ENCODE results near the gene EXO1. TPM values are rescaled to one million over a fixed set of nuclear protein-coding genes. Genes with fewer than 3 reads are reported as not detected.
"Not testable (repeated sequence)": the region's sequence is repeated elsewhere in the genome, so short reads cannot be mapped to it uniquely, and the experiment has no call there.

EXO1 gene
- total RNA-seq, 2 experiments from 2014 or later, result 65.3 to 66.8 TPM

- TF ChIP-seq CTCF (IDR thresholded peaks at IDR 0.05), result no peak
- Mint-ChIP-seq H3K9me3 (no peaks in the 10 kb centered on the region), H3K27me3 (no peaks in the 10 kb centered on the region), H3K27ac (no peak overlapping the region), H3K4me3 (no peak overlapping the region), H3K4me1 (ENCODE audit: low read depth) (no peaks in the 10 kb centered on the region), H3K36me3 (ENCODE audit: low read depth) (no peaks in the 10 kb centered on the region)
- ATAC-seq (no peak), DNase-seq (no peak)
- intact Hi-C loops (cut with micrococcal nuclease), result no loop called here
- ChIA-PET POLR2A (no interaction called here), CTCF (interaction anchor here (1.5 to 1.7 kb wide), 2 partner anchors 22 to 215 kb away, joined by 5 to 6 read pairs; partner anchors contain the start of gene EXO1)
Observed at GRCh38 chr1:241825581-241825980, 22.4 kb upstream of the EXO1 start.

- intact Hi-C loops (cut with micrococcal nuclease); H3K27ac Mint-ChIP-seq; H3K27me3 Mint-ChIP-seq; ATAC-seq; DNase-seq; H3K36me3 Mint-ChIP-seq (ENCODE audit: low read depth); H3K9me3 Mint-ChIP-seq; H3K4me3 Mint-ChIP-seq; CTCF ChIA-PET; H3K4me1 Mint-ChIP-seq (ENCODE audit: low read depth); POLR2A ChIA-PET: not testable (repeated sequence)
Observed at GRCh38 chr1:241826613-241827012, 21.4 kb upstream of the EXO1 start.

GRCh38 chr1:241827264-241827663 lies 20.7 kb upstream of the EXO1 start:
- no peak for TF ChIP-seq CTCF (IDR thresholded peaks at IDR 0.05)
- ATAC-seq (no peak), DNase-seq (no peak)
- CTCF ChIA-PET, result no interaction called here
- Mint-ChIP-seq H3K27ac (no peak overlapping the region), H3K4me1 (ENCODE audit: low read depth) (no peaks in the 10 kb centered on the region), H3K36me3 (ENCODE audit: low read depth) (no peaks in the 10 kb centered on the region), H3K27me3 (no peaks in the 10 kb centered on the region), H3K4me3 (no peak overlapping the region), H3K9me3 (no peaks in the 10 kb centered on the region)
- intact Hi-C loops (cut with micrococcal nuclease), result no loop called here
- POLR2A ChIA-PET, result no interaction called here

- ATAC-seq, result no peak
- no peaks in the 10 kb centered on the region for H3K4me1 Mint-ChIP-seq (ENCODE audit: low read depth)
- DNase-seq, result peak; percentile 4
- H3K9me3 Mint-ChIP-seq, result no peaks in the 10 kb centered on the region
- no peak overlapping the region for H3K27ac Mint-ChIP-seq
- intact Hi-C loops (cut with micrococcal nuclease), result no loop called here
- H3K36me3 Mint-ChIP-seq (ENCODE audit: low read depth), result no peaks in the 10 kb centered on the region
- H3K4me3 Mint-ChIP-seq, result no peak overlapping the region
- ChIA-PET CTCF (no interaction called here), POLR2A (no interaction called here)
- TF ChIP-seq CTCF (IDR thresholded peaks at IDR 0.05), result no peak
- no peaks in the 10 kb centered on the region for H3K27me3 Mint-ChIP-seq
Observed at GRCh38 chr1:241828463-241829021, 19.5 kb upstream of the EXO1 start.

- CTCF ChIA-PET, result no interaction called here
- Mint-ChIP-seq H3K27ac (no peak overlapping the region), H3K36me3 (ENCODE audit: low read depth) (no peaks in the 10 kb centered on the region), H3K27me3 (no peaks in the 10 kb centered on the region), H3K9me3 (no peaks in the 10 kb centered on the region), H3K4me1 (ENCODE audit: low read depth) (no peaks in the 10 kb centered on the region), H3K4me3 (no peak overlapping the region)
- POLR2A ChIA-PET, result no interaction called here
- intact Hi-C loops (cut with micrococcal nuclease), result no loop called here
- ATAC-seq (no peak), DNase-seq (no peak)
- no peak for TF ChIP-seq CTCF (IDR thresholded peaks at IDR 0.05)
Observed at GRCh38 chr1:241829468-241829867, 18.5 kb upstream of the EXO1 start.

All from activated CD8-positive, alpha-beta T cell treated with anti-CD3 and anti-CD28 coated beads for 36 hours (primary cell).